ENCODE data around the gene TSSK6.

GRCh38 chr19:19504754-19505668 lies 10.3 kb downstream of the TSSK6 start:
- TF ChIP-seq, protein P1, sequence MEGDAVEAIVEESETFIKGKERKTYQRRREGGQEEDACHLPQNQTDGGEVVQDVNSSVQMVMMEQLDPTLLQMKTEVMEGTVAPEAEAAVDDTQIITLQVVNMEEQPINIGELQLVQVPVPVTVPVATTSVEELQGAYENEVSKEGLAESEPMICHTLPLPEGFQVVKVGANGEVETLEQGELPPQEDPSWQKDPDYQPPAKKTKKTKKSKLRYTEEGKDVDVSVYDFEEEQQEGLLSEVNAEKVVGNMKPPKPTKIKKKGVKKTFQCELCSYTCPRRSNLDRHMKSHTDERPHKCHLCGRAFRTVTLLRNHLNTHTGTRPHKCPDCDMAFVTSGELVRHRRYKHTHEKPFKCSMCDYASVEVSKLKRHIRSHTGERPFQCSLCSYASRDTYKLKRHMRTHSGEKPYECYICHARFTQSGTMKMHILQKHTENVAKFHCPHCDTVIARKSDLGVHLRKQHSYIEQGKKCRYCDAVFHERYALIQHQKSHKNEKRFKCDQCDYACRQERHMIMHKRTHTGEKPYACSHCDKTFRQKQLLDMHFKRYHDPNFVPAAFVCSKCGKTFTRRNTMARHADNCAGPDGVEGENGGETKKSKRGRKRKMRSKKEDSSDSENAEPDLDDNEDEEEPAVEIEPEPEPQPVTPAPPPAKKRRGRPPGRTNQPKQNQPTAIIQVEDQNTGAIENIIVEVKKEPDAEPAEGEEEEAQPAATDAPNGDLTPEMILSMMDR (conservative IDR thresholded peaks at IDR 0.05; ENCODE audit: low read depth, low read length): no peak
- TF ChIP-seq EZH2 (IDR thresholded peaks at IDR 0.05; ENCODE audit: low read length, unreplicated experiment): no peak

Measured in PC-3 (cell line).